ENCODE data around the gene KCNQ5.

The KCNQ5 gene

GRCh38 chr6:72911463-72912155, 289.7 kb downstream of the KCNQ5 start:
- DNase-seq (ENCODE audit: low read depth) = peak; percentile 47

DNA sequence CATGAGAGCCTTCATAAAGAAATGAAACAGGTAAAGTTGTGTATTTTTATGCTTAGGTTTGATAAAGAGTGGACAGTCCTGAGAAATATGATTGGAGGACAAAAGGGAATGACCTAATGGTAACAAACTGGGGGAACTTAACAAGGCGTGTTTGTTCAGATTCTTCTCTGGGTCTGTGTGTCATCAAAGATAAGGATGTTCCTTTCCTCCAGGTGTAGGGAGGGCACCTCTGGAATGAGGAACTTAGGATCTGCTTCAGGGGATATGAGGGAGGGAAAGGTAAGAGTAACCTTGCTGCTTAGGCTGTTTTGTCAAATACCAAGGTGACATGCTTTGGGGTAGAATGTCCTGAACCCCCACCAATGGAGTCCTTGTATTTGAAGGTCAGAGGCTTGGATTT, 291.9 kb downstream of the KCNQ5 start:
- no peak for DNase-seq (ENCODE audit: low read depth)

GRCh38 chr6:72916298-72916697, 294.4 kb downstream of the KCNQ5 start:
- no peak for DNase-seq (ENCODE audit: low read depth)

DNA sequence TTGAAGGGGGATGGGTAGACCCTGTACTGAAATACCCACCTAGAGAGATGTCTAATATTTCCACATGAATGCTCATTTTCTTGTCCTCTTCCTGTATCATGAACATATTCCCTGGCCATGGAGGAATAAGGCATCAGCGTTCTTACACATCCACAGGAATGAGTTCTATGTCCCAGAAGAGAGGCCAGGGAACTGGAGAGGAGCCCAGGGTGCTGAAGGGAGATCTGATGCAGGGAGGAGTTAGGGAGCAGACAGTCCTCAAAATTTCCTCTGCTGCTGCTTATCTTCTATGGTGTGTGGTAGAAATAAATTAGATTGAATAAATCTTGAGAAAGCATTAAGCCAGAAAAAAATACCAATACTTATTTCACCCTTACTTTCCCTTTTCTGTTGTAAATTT, 295.0 kb downstream of the KCNQ5 start:
- peak; percentile 12 for DNase-seq (ENCODE audit: low read depth)

DNA sequence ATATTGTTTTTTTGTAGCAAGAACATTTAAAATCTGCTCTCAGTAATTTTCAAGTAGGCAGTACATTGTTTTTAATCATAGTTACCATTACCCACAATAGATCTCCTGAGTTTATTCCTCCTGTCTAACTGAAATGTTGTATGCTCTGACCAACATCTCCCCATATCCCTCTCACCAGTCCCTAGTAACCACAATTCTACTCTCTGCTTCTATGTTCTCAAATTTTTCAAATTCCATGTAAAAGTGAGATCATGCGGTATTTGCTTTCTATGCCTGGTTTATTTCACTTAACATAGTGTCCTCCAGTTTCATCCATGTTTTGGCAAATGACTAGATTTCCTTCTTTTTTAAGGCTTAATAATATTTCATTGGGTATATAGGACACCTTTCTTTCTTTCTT, 300.5 kb downstream of the KCNQ5 start:
- DNase-seq (ENCODE audit: low read depth) = no peak

DNA sequence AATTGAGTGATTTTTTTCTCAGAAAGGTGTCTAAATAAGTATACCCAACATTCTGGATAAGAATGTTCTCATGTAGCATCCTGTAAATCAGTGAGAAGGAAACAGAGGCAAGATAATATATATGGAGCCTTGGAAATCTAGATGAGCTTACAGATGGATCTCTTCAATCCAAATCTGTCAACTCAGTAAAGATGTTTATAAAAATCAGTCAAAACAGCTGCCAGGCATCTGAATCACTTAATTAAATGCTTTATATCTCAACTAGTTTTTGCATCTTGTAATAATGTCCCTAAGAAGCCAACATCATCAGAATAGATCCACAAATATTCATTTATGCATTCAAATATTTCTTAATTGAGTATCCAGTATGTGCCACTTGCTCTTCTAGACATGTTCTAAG, 303.3 kb downstream of the KCNQ5 start:
- no peak for DNase-seq (ENCODE audit: low read depth)

DNA sequence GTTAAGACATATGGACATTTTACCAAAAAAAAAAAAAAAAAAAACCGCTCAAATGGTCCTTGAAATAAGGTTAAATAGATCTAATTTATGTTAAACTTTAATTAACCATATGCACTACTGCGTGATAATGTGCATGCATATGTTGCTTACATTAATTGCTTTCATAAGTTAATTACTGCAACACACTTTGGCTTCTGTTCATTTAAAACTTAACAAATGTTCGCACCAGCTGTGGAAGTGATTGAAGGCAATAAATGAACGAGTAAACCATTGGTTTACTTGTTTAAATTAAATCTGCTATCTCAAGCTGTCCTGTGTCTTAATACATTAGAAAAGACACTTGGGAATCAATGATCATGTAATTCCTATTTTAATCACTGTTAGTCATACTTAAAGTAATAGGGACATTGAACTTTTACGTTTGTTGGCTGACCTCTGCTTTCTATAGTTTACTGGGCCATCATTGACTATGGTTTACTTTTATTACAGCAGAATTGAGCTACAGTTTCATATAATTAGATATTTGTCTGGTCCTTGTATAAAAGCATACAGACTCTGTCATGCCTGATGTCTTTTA, 308.8 kb downstream of the KCNQ5 start:
- DNase-seq (ENCODE audit: low read depth) = no peak

DNA sequence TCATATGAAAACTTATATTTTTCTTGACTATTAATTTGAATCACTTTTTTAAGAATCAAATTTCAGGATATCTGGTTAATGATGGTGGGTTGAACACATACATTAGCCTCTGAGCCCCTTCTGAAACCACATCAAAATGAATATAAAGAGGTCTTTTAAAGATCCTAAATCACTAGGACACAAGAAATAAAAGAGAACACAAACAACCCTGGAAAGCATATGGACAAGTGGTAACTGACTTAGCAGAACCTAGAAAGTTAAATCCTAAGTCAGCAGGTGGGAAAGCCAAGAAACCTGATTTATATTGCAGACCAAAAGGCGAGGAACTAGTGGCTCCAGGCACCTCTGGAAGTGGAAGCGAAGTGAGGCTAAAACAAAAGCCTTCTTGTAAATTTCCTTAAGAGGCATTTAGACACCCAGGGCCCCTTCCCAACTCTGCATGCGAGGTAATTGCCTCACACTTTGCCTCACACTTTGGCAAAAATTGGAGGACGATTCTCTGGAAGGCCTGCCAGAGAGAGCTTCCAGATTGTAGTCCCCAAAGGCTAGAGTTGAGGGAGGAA, 309.5 kb downstream of the KCNQ5 start:
- no peak for DNase-seq (ENCODE audit: low read depth)

DNA sequence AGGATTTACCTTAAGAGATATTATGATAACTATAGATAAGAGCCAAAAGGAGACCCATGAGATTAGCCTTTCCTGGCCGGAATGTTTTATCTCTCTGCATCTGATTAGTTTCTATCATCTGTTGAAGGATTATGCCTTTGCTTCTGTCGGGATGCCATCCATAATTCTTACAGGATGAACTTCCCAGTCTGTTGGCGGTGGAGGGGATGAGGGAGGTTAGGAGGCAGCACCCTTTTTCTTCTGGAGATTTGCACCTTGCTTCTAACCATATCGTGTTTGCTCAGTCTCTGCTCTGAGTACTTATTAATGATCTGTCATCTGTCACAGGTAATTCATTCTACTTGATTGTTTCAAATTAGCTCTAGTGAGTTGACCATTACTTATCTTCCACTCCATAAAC, 311.4 kb downstream of the KCNQ5 start:
- DNase-seq (ENCODE audit: low read depth) = no peak

- DNase-seq (ENCODE audit: low read depth) = no peak
Measured at GRCh38 chr6:72936766-72937559, 315.1 kb downstream of the KCNQ5 start.

DNA sequence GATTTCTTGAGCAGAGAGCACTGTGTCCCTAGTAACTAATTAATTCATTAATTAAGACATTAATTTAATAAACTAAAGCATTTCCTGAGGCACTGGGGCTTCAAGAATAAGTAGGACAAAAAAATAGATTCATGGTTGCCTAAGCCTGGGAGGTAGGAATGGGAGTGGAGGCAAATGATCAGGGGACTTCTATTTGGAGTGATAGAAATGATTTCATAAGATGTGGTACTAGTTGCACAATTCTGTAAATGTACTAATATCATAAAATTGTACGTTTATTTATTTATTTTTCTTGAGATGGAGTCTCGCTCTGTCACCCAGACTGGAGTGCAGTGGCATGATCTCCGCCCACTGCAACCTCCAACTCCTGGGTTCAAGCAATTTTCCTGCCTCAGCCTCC, 316.2 kb downstream of the KCNQ5 start:
- DNase-seq (ENCODE audit: low read depth) = no peak

DNA sequence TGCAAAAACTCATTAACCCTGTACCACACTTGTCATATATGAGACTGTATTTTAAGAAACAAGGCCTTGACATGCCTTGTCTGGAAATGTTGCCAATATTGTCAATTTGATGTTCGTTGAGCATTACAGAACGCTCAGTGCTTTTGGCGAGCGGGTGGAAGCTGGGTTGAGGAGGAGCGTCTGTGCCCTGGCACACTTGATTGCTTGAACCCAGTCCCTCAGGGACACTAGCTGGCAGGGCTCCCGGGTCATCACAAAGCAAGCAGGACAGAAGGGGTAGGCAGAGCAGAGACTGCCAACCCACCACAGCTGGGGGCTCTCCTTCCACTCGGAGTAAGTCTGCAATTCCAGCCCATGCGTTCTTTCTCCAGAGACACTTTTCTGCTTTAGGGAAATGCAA, 317.1 kb downstream of the KCNQ5 start:
- DNase-seq (ENCODE audit: low read depth) = no peak

DNA sequence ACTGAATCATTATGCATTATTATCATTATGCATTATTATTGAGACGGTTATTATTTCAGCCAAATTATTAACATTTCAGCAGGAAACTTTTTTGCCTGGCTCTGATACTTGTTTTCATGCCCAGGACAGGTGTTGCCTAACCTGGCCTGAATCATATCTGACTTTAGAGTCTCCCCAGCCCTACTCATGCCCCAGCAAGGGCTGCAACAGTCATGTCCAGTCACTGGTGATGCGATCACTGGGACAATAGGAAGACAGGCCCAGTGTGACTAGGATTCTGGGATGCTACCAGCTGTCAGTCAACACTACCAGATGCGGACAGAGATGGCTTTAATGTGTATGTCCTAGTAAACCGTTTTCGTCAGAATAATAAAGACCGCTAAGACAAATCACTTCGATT, 318.4 kb downstream of the KCNQ5 start:
- DNase-seq (ENCODE audit: low read depth) = no peak

DNA sequence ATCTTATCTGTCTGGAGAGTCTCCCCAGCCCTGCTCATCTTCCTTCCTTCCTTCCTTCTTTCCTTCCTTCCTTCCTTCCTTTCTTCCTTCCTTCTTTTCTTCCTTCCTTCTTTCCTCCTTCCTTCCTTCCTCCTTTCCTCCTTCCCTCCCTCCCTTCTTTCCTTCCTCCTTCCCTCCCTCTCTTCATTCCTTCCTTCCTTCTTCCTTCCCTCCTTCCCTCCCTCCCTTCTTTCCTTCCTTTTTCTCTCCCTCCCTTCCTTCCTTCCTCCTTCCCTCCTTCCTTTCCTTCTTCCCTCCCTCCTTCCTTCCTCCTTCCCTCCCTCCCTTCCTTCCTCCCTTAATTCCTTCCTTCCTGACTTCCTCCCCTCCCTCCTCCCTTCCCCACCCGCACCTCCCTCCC, 319.4 kb downstream of the KCNQ5 start:
- no peak for DNase-seq (ENCODE audit: low read depth)

- DNase-seq (ENCODE audit: low read depth) = no peak
Measured at GRCh38 chr6:72941751-72942150, 319.9 kb downstream of the KCNQ5 start.

DNA sequence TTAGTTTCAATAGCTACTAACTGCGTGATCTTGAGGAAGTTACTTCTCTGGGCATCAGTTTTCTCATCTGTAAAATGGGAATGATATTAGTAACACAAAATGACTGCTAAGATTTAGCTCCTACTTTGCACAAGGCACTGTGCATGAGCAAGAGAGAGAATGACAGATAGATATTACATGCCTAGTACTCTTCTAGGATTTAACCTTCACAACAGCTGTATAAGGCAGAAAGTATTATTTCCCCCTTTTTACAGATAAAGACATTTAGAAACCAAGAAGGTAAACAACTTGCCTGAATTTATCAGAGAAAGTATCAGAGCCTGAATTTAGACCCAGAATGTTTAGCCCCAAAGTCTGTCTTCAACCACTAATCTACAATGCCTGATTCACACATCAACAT, 321.8 kb downstream of the KCNQ5 start:
- DNase-seq (ENCODE audit: low read depth) = no peak

DNA sequence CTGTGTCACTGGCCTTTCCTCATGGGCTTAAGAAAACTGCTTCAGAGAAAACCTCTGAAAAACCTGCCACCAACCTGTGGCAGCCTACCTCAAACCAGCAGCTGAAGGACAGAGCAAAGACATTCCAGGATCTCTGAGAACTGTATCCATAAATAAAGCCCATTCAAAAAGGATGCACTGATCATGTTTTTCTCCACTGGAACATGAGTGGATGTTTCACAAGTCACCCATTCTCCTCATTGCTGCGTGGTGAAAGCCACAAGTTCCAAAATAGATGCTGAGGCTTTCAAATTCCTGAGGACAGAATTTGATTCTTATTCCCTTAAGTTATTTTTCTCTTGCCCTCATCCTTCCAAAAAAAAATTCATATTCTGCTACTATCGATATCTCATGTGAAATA, 322.8 kb downstream of the KCNQ5 start:
- no peak for DNase-seq (ENCODE audit: low read depth)

DNA sequence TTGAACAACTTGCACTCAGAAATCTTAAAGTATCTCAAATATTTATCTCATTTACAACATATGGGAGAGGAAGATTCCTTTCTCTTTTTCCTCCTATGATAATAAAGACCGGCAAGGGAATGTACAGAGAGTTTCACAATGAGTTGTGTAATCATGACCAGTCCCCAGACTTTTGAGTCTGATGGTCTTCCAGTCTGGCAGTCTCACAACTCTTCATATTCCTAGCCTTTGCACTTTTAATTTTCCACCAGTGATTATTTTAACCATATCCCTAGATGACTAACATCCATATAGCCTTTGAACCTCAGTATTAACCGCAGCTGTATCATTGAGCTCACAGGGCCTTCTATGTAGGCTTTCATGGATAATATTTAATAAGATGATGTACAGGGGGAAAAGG, 324.9 kb downstream of the KCNQ5 start:
- no peak for DNase-seq (ENCODE audit: low read depth)

GRCh38 chr6:72947534-72947933, 325.7 kb downstream of the KCNQ5 start:
- DNase-seq (ENCODE audit: low read depth) = no peak

DNA sequence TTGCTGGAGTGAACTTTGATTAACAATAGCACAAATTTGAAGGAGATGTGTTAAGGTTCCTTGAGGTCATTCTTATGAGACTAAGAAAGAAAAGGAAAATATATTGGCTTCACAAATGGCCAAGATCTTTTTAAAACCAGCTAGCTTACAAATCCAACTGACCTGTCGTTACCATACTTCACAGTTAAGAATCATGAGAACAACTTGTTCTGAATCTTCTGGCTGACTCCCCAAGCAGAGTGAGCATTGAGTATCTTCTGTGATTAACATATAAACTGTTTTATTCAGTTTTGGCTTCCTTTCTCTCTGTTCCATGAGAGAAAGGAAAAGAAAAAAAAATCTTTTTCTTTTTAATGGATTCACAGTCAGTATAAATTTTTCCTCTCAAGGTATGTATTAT, 326.3 kb downstream of the KCNQ5 start:
- no peak for DNase-seq (ENCODE audit: low read depth)

DNA sequence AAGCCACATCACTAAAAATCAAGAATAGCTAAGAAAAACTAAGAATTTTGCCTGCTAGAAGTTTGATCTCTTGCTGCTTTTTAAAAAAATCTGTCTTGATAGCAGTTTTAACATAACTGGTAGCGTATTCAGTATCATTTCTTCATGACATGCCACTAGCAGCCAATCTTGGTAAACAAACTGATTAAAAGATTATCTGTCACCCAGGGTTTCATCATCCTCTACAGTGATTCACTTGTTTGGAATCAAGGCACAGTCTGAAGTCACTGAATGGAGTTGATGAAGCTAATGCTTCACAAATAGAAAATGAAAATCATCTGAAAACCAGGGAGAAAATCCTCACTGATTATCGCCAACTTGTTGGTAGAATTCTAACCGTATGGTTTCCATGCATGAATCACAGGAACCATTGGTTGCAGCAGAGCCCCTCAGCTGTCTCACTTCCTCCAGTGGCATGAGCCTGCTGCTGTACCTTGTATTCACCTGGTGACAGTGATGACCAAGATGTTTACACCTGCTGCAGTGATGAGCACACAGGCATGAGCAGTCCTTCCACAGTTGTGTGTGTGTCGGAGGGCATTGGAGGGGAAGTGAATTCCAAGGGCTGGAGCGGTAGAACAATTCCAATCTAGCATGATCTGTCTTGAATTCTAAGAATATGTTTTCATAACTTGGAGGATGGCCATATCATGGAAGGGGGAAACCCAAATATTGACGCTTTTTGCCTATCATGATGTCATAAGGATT, 328.4 kb downstream of the KCNQ5 start:
- peak; percentile 65 for DNase-seq (ENCODE audit: low read depth)
